Measurements from ENCODE around the gene ERAS.
"Not testable (repeated sequence)": the region's sequence is repeated elsewhere in the genome, so short reads cannot be mapped to it uniquely, and the experiment has no call there.

ERAS gene

GRCh38 chrX:48816014-48816810, 10.1 kb upstream of the ERAS start:
- H3K4me3 ChIP-seq (ENCODE audit: low read length): no peak overlapping the region
- WGBS (ENCODE audit: insufficient coverage, insufficient read length): no CpG with 5 or more reads among the region's 18 CpGs
- H3K27me3 ChIP-seq (ENCODE audit: control insufficient read depth, insufficient read depth, low read length): no peaks in the 10 kb centered on the region
- H3K27ac ChIP-seq (ENCODE audit: low read length): no peak overlapping the region
- no peaks in the 10 kb centered on the region for H3K36me3 ChIP-seq (ENCODE audit: control insufficient read depth, insufficient read depth, low read length)
- DNase-seq (ENCODE audit: low read depth, low spot score): no peak
- H3K4me1 ChIP-seq (ENCODE audit: control insufficient read depth, insufficient read depth, low read length): no peaks in the 10 kb centered on the region
- no peaks in the 10 kb centered on the region for H3K9me3 ChIP-seq (ENCODE audit: control insufficient read depth, insufficient read depth, low read length)

DNA sequence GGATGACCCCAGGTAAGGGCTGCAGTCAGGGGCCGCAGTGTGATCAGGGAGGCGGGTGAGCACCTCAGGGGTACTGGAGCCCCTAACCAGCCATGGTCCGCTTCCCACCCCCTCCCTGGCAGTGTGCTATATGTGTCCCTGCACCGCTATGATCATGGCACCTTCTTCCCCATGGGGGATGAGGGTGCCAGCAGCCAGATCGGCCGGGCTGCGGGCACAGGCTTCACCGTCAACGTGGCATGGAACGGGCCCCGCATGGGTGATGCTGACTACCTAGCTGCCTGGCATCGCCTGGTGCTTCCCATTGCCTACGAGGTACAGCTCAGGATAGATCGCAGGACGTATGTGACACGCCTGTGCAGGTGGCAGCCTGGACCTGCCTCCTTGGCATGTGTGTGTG, 8.2 kb upstream of the ERAS start:
- no peaks in the 10 kb centered on the region for H3K27me3 ChIP-seq (ENCODE audit: control insufficient read depth, insufficient read depth, low read length)
- H3K27ac ChIP-seq (ENCODE audit: low read length): no peak overlapping the region
- no peak for DNase-seq (ENCODE audit: low read depth, low spot score)
- no peaks in the 10 kb centered on the region for H3K9me3 ChIP-seq (ENCODE audit: control insufficient read depth, insufficient read depth, low read length)
- H3K36me3 ChIP-seq (ENCODE audit: control insufficient read depth, insufficient read depth, low read length): no peaks in the 10 kb centered on the region
- no peaks in the 10 kb centered on the region for H3K4me1 ChIP-seq (ENCODE audit: control insufficient read depth, insufficient read depth, low read length)
- no CpG with 5 or more reads among the region's 16 CpGs for WGBS (ENCODE audit: insufficient coverage, insufficient read length)
- no peak overlapping the region for H3K4me3 ChIP-seq (ENCODE audit: low read length)

DNA sequence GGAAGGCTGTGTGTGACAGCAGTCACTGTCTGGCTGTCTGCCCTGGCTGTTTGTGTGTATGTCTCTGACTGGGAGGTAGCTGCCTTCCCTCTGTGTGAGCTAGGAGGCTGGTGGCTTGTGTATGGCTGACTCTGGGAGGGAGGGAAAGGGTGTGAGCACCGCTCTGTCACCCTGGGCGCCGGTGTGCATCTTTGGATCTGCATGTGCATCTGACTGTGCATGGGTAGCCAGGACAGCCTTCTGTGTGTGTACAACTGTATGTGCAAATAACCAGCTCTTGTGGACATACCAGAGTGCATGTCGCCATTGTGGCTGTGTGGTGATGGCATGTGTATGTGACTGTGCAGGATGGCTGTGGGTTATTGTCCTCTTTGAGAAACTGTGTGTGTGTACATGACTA, 7.4 kb upstream of the ERAS start:
- WGBS (ENCODE audit: insufficient coverage, insufficient read length): no CpG with 5 or more reads among the region's 4 CpGs
- no peaks in the 10 kb centered on the region for H3K4me1 ChIP-seq (ENCODE audit: control insufficient read depth, insufficient read depth, low read length)
- H3K9me3 ChIP-seq (ENCODE audit: control insufficient read depth, insufficient read depth, low read length): no peaks in the 10 kb centered on the region
- H3K4me3 ChIP-seq (ENCODE audit: low read length): no peak overlapping the region
- DNase-seq (ENCODE audit: low read depth, low spot score): no peak
- no peaks in the 10 kb centered on the region for H3K27me3 ChIP-seq (ENCODE audit: control insufficient read depth, insufficient read depth, low read length)
- no peak overlapping the region for H3K27ac ChIP-seq (ENCODE audit: low read length)
- 0 out of 2 replicates have a peak, but pooled peaks cover 2% of the 10 kb centered on the region for H3K36me3 ChIP-seq (ENCODE audit: control insufficient read depth, insufficient read depth, low read length)

DNA sequence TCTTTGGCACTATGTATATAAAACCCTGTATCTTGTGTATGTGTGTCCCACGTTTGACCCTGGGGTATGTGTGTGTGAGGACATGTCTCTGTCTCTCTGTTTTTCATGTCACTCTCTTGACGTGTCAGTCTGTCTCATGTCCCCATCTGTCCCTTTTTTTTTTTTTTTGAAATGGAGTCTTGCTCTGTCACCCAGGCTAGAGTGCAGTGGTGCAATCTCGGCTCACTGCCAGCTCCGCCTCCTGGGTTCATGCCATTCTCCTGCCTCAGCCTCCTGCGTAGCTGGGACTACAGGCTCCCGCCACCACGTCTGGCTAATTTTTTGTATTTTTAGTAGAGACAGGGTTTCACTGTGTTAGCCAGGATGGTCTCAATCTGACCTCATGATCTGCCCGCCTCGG, 6.9 kb upstream of the ERAS start:
- not testable (repeated sequence) for H3K36me3 ChIP-seq (ENCODE audit: control insufficient read depth, insufficient read depth, low read length)
- no CpG with 5 or more reads among the region's 9 CpGs for WGBS (ENCODE audit: insufficient coverage, insufficient read length)

GRCh38 chrX:48823053-48823452, 3.3 kb upstream of the ERAS start:
- WGBS (ENCODE audit: insufficient coverage, insufficient read length): no CpG with 5 or more reads among the region's 6 CpGs
- DNase-seq (ENCODE audit: low read depth, low spot score): no peak
- peaks cover 6% of the 10 kb centered on the region; the same call in 1 of the 2 replicates for H3K36me3 ChIP-seq (ENCODE audit: control insufficient read depth, insufficient read depth, low read length)
- H3K27me3 ChIP-seq (ENCODE audit: control insufficient read depth, insufficient read depth, low read length): no peaks in the 10 kb centered on the region
- no peak overlapping the region for H3K4me3 ChIP-seq (ENCODE audit: low read length)
- H3K4me1 ChIP-seq (ENCODE audit: control insufficient read depth, insufficient read depth, low read length): no peaks in the 10 kb centered on the region
- H3K27ac ChIP-seq (ENCODE audit: low read length): no peak overlapping the region
- no peaks in the 10 kb centered on the region for H3K9me3 ChIP-seq (ENCODE audit: control insufficient read depth, insufficient read depth, low read length)

More for the DNA sequence above, 6.9 kb upstream of the ERAS start:
- not testable (repeated sequence) for H3K4me1 ChIP-seq (ENCODE audit: control insufficient read depth, insufficient read depth, low read length); H3K9me3 ChIP-seq (ENCODE audit: control insufficient read depth, insufficient read depth, low read length); H3K27ac ChIP-seq (ENCODE audit: low read length); DNase-seq (ENCODE audit: low read depth, low spot score); H3K27me3 ChIP-seq (ENCODE audit: control insufficient read depth, insufficient read depth, low read length); H3K4me3 ChIP-seq (ENCODE audit: low read length)

- WGBS (ENCODE audit: insufficient coverage, insufficient read length): no CpG with 5 or more reads among the region's 8 CpGs
- Histone ChIP-seq H3K36me3 (ENCODE audit: control insufficient read depth, insufficient read depth, low read length) (peaks cover 6% of the 10 kb centered on the region; the same call in 1 of the 2 replicates), H3K27ac (ENCODE audit: low read length) (no peak overlapping the region), H3K27me3 (ENCODE audit: control insufficient read depth, insufficient read depth, low read length) (no peaks in the 10 kb centered on the region), H3K9me3 (ENCODE audit: control insufficient read depth, insufficient read depth, low read length) (no peaks in the 10 kb centered on the region), H3K4me3 (ENCODE audit: low read length) (no peak overlapping the region), H3K4me1 (ENCODE audit: control insufficient read depth, insufficient read depth, low read length) (no peaks in the 10 kb centered on the region)
- no peak for DNase-seq (ENCODE audit: low read depth, low spot score)
These were observed 2.2 kb upstream of the ERAS start for GRCh38 chrX:48824066-48824465.

GRCh38 chrX:48826876-48827653, 752 bp downstream of the ERAS start:
- Histone ChIP-seq H3K27ac (ENCODE audit: low read length) (no peak overlapping the region), H3K27me3 (ENCODE audit: control insufficient read depth, insufficient read depth, low read length) (peaks cover 4% of the 10 kb centered on the region; the same call in 1 of the 2 replicates), H3K36me3 (ENCODE audit: control insufficient read depth, insufficient read depth, low read length) (peaks cover 6% of the 10 kb centered on the region; the same call in 1 of the 2 replicates), H3K4me3 (ENCODE audit: low read length) (no peak overlapping the region; the same call in 1 of the 2 replicates), H3K4me1 (ENCODE audit: control insufficient read depth, insufficient read depth, low read length) (peaks cover 1% of the 10 kb centered on the region; the same call in 1 of the 2 replicates), H3K9me3 (ENCODE audit: control insufficient read depth, insufficient read depth, low read length) (no peaks in the 10 kb centered on the region)
- DNase-seq (ENCODE audit: low read depth, low spot score): no peak
- whole genome bisulfite sequencing (ENCODE audit: insufficient coverage, insufficient read length): no CpG with 5 or more reads among the region's 73 CpGs

DNA sequence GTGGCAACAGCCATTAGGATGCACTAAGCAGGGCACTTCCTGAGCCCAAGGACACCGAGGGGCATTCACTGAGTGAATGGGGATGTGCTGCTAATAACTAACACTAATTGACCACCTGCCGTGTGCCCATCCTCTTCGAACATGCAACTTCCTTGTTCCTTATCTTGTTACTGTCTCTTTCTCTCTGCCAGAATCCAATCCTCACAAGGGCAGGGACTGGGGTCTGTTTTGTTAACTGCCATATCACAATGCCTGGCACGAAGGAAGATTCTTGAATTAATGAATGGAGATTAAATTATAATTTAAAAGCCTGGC, 1.3 kb downstream of the ERAS start:
- Histone ChIP-seq H3K4me3 (ENCODE audit: low read length) (no peak overlapping the region; the same call in 1 of the 2 replicates), H3K27ac (ENCODE audit: low read length) (no peak overlapping the region), H3K4me1 (ENCODE audit: control insufficient read depth, insufficient read depth, low read length) (peaks cover 1% of the 10 kb centered on the region; the same call in 1 of the 2 replicates), H3K36me3 (ENCODE audit: control insufficient read depth, insufficient read depth, low read length) (peaks cover 6% of the 10 kb centered on the region; the same call in 1 of the 2 replicates), H3K27me3 (ENCODE audit: control insufficient read depth, insufficient read depth, low read length) (peaks cover 4% of the 10 kb centered on the region; the same call in 1 of the 2 replicates), H3K9me3 (ENCODE audit: control insufficient read depth, insufficient read depth, low read length) (no peaks in the 10 kb centered on the region)
- no peak for DNase-seq (ENCODE audit: low read depth, low spot score)
- WGBS (ENCODE audit: insufficient coverage, insufficient read length): no CpG with 5 or more reads among the region's 4 CpGs

- H3K27ac ChIP-seq (ENCODE audit: low read length): no peak overlapping the region
- peaks cover under 1% of the 10 kb centered on the region; the same call in 1 of the 2 replicates for H3K36me3 ChIP-seq (ENCODE audit: control insufficient read depth, insufficient read depth, low read length)
- DNase-seq (ENCODE audit: low read depth, low spot score): no peak
- no CpG with 5 or more reads among the region's 24 CpGs for WGBS (ENCODE audit: insufficient coverage, insufficient read length)
- peaks cover 1% of the 10 kb centered on the region; the same call in 1 of the 2 replicates for H3K4me1 ChIP-seq (ENCODE audit: control insufficient read depth, insufficient read depth, low read length)
- no peak overlapping the region for H3K4me3 ChIP-seq (ENCODE audit: low read length)
- peaks cover 11% of the 10 kb centered on the region for H3K27me3 ChIP-seq (ENCODE audit: control insufficient read depth, insufficient read depth, low read length)
- H3K9me3 ChIP-seq (ENCODE audit: control insufficient read depth, insufficient read depth, low read length): no peaks in the 10 kb centered on the region
These were observed 2.9 kb downstream of the ERAS start for GRCh38 chrX:48829016-48829735.

All from iPS DF 6.9 (cell line).